Endothelial cell of umbilical vein (primary cell): ENCODE measurements around the gene ZNRF1. TPM values are rescaled to one million over a fixed set of nuclear protein-coding genes. Genes with fewer than 3 reads are reported as not detected.
A peak's percentile ranks its signal among the peaks of the same experiment; 100 is the strongest.

Source experiments
- BruUV-seq: library from RNA; stranded (reverse); fragments of 400-500 nt; replicated peaks from 2 replicates; lab custom pipeline; 2021; lab: Mats Ljungman, UMichigan
- CTCF ChIA-PET: fragments of 300-600, 350-600 bp; sonication (Branson Sonifier 250); formaldehyde crosslinking; loops from one replicate; lab custom pipeline; 2021; ENCODE audit warnings: antibody characterized with exemption, inconsistent platforms; lab: Charles Lee
- POLR2A ChIA-PET: fragments of 300-600, 350-600 bp; sonication (Branson Sonifier 250); formaldehyde crosslinking; loops from one replicate; lab custom pipeline; 2021; ENCODE audit warnings: antibody characterized with exemption, inconsistent platforms; lab: Charles Lee
- DNase-seq: peaks from one replicate; pipeline ENCODE4 v3.0.0-alpha.2; 2011; ENCODE audit warnings: low read depth, low spot score
- FAIRE-seq: peaks from 2 replicates; lab custom pipeline; 2011; peaks lifted over from hg19 to GRCh38; lab: Jason Lieb, UNC
- H2AFZ ChIP-seq: 2 replicates; pipeline ENCODE4 v1.6.0; 2012; ENCODE audit warnings: low read depth, low read length, control low read depth, inconsistent platforms
- H3K27ac ChIP-seq: 2 replicates; pipeline ENCODE4 v1.5.1; 2011; ENCODE audit warnings: low read depth, mild to moderate bottlenecking, control low read depth, low read length, moderate library complexity; ENCODE audit not compliant: insufficient read depth
- H3K27me3 ChIP-seq, 2 experiments: 2 replicates each; pipeline versions ENCODE4 v1.6.0 to v1.6.1; 2011; ENCODE audit warnings: low read length in 2 of 2, mixed read lengths in 1 of 2; ENCODE audit not compliant: control insufficient read depth in 2 of 2, insufficient read depth in 2 of 2
- H3K36me3 ChIP-seq, 2 experiments: 2 replicates in 1 of 2; 3 replicates in 1 of 2; pipeline ENCODE4 v1.5.1; 2011; ENCODE audit warnings: low read length in 2 of 2, mild to moderate bottlenecking in 1 of 2, moderate library complexity in 1 of 2; ENCODE audit not compliant: control insufficient read depth in 2 of 2, insufficient read depth in 2 of 2; ENCODE audit errors: extremely low read depth in 1 of 2
- H3K4me1 ChIP-seq: 3 replicates; pipeline ENCODE4 v1.5.1; 2011; ENCODE audit warnings: mild to moderate bottlenecking, low read length; ENCODE audit not compliant: control insufficient read depth, insufficient read depth; ENCODE audit errors: extremely low read depth
- H3K4me2 ChIP-seq: 2 replicates; pipeline ENCODE4 v1.6.1; 2011; ENCODE audit warnings: low read length, control low read depth, mixed read lengths; ENCODE audit not compliant: insufficient read depth
- H3K4me3 ChIP-seq, 3 experiments: fragments of 200-600 bp in 1 of 3; sonication (generic), shearing (Covaris generic) in 1 of 3; replicated peaks in 1 of 3; 2 replicates each; pipeline ENCODE4 v1.5.1; 2011 to 2016; ENCODE audit warnings: control low read depth in 3 of 3, low read length in 3 of 3, mild to moderate bottlenecking in 2 of 3, inconsistent platforms in 1 of 3, low read depth in 1 of 3, moderate library complexity in 1 of 3; ENCODE audit not compliant: insufficient read depth in 1 of 3
- H3K79me2 ChIP-seq: 2 replicates; pipeline ENCODE4 v1.6.0; 2012; ENCODE audit warnings: low read length, inconsistent platforms; ENCODE audit not compliant: control insufficient read depth, insufficient read depth
- H3K9ac ChIP-seq: replicated peaks from 2 replicates; pipeline ENCODE3; 2011; ENCODE audit warnings: low read length, control low read depth; ENCODE audit not compliant: insufficient read depth; ENCODE audit errors: extremely low read depth
- H3K9me1 ChIP-seq: replicated peaks from 3 replicates; pipeline ENCODE4 v1.6.0; 2011; ENCODE audit warnings: mild to moderate bottlenecking, low read length; ENCODE audit not compliant: control insufficient read depth, insufficient read depth; ENCODE audit errors: extremely low read depth
- H3K9me3 ChIP-seq: replicated peaks from 2 replicates; pipeline ENCODE4 v1.5.1; 2012; ENCODE audit warnings: low read length, inconsistent platforms; ENCODE audit not compliant: control insufficient read depth, insufficient read depth
- H4K20me1 ChIP-seq: replicated peaks from 2 replicates; pipeline ENCODE3; 2011; ENCODE audit warnings: mild to moderate bottlenecking, low read length; ENCODE audit not compliant: control insufficient read depth, insufficient read depth; ENCODE audit errors: extremely low read depth
- CTCF ChIP-seq, 2 donors: IDR thresholded peaks; 1 replicate in 1 of 2; 2 replicates in 1 of 2; pipeline ENCODE4 v1.5.1; 2011; ENCODE audit warnings: low read length in 2 of 2, mild to moderate bottlenecking in 2 of 2, moderate library complexity in 2 of 2, control low read depth in 1 of 2, inconsistent platforms in 1 of 2, low read depth in 1 of 2; ENCODE audit not compliant: insufficient read depth in 1 of 2; ENCODE audit errors: extremely low read depth in 1 of 2
- EZH2 ChIP-seq: IDR thresholded peaks from 2 replicates; pipeline ENCODE4 v1.6.1; 2012; ENCODE audit warnings: borderline replicate concordance, low read depth, mild to moderate bottlenecking, moderate library complexity, low read length, inconsistent platforms; ENCODE audit not compliant: severe bottlenecking
- FOS ChIP-seq: IDR thresholded peaks from 2 replicates; pipeline ENCODE4 v1.6.1; 2011; ENCODE audit warnings: mild to moderate bottlenecking, low read length, moderate library complexity, borderline replicate concordance; ENCODE audit not compliant: insufficient read depth
- GATA2 ChIP-seq: IDR thresholded peaks from 2 replicates; pipeline ENCODE4 v1.7.0; 2011; ENCODE audit warnings: low read depth, mild to moderate bottlenecking, moderate library complexity, mixed read lengths, low read length; ENCODE audit not compliant: insufficient read length, insufficient read depth
- JUN ChIP-seq: IDR thresholded peaks from 2 replicates; pipeline ENCODE4 v1.6.1; 2011; ENCODE audit warnings: borderline replicate concordance, low read depth; ENCODE audit not compliant: insufficient read length, insufficient read depth
- MAX ChIP-seq: IDR thresholded peaks from 2 replicates; pipeline ENCODE4 v1.6.1; 2011; ENCODE audit not compliant: insufficient read depth, insufficient read length
- MYC ChIP-seq: IDR thresholded peaks from one replicate; pipeline ENCODE4 v1.6.1; 2011; ENCODE audit warnings: mild to moderate bottlenecking, low read depth, low read length
- POLR2A ChIP-seq: IDR thresholded peaks from 2 replicates; pipeline ENCODE4 v1.6.1; 2012; ENCODE audit warnings: low read depth, mild to moderate bottlenecking, control low read depth, low read length
- POLR2AphosphoS5 ChIP-seq: IDR thresholded peaks from 2 replicates; pipeline ENCODE4 v1.6.1; 2012; ENCODE audit warnings: low read depth, mild to moderate bottlenecking, control low read depth, low read length, moderate library complexity; ENCODE audit not compliant: insufficient read depth
- dilution Hi-C: fragments of 300-500 bp; cut with MboI; formaldehyde crosslinking; loops from one replicate; pipeline ENCODE4 v1.15.0; 2019; ENCODE audit warnings: low sequenced_read_pairs; ENCODE audit not compliant: extremely low pct_ligation_motif_present
- intact Hi-C: fragments of 100-400 bp; cut with micrococcal nuclease; formaldehyde crosslinking; loops from one replicate; pipeline ENCODE4 v1.10.0; 2022
- polyA plus RNA-seq, 4 experiments: library from polyadenylated mRNA; depleted of rRNA in 3 of 4; stranded (reverse) in 3 of 4; unstranded in 1 of 4; fragments of >200 nt; gene quantifications; 2 replicates each; pipeline versions ENCODE4 v1.2.1 to v1.2.3, GENCODE V29; 2011 to 2012; ENCODE audit warnings: missing spikeins in 1 of 4
- total RNA-seq: library from RNA; stranded (reverse); gene quantifications from 2 replicates; pipeline ENCODE4 v1.2.3, GENCODE V29; 2021

Gene ZNRF1
- total and polyA plus RNA-seq, 2 donors (not counting 3 experiments of a cell fraction or from before 2014, with no cell fraction given): 23.7 to 34.9 TPM

- no peaks in the 10 kb centered on the region for H3K36me3 ChIP-seq
- intact Hi-C loops (loop anchor here (1.0 to 2.0 kb wide), 2 partner anchors 12 to 36 kb away; no protein-coding TSS in a partner anchor), dilution Hi-C loops (no loop called here)
- TF ChIP-seq CTCF (IDR thresholded peaks at IDR 0.05; ENCODE audit: extremely low read depth in 1 of 2, insufficient read depth in 1 of 2, low read depth in 1 of 2, low read length in 2 of 2) (no peak), MAX (no peak), POLR2AphosphoS5 (peak; percentile 81), MYC (peak; percentile 57), EZH2 (no peak), GATA2 (peak; percentile 80), FOS (peak; percentile 19), POLR2A (no peak), JUN (no peak)
- H3K27me3 ChIP-seq: no peaks in the 10 kb centered on the region
- peak overlapping the region; percentile 23 for H3K4me2 ChIP-seq
- BruUV-seq: no TSS peak
- H3K9me3 ChIP-seq: no peaks in the 10 kb centered on the region
- FAIRE-seq: peak; percentile 94
- peaks cover 2% of the 10 kb centered on the region for H4K20me1 ChIP-seq
- H3K4me1 ChIP-seq: peaks cover 13% of the 10 kb centered on the region
- ChIA-PET POLR2A (no interaction called here), CTCF (interaction anchor here (0.8 to 2.0 kb wide), 8 partner anchors 9 to 77 kb away, joined by 3 to 14 read pairs (median 3); partner anchors contain the start of gene ZNRF1)
- H3K9me1 ChIP-seq: no peaks in the 10 kb centered on the region
- peaks cover 37% of the 10 kb centered on the region for H3K79me2 ChIP-seq
- peak; percentile 56 for DNase-seq
- no peak overlapping the region for H3K9ac ChIP-seq
- no peak overlapping the region for H2AFZ ChIP-seq
- H3K27ac ChIP-seq: peak overlapping the region; percentile 35
- H3K4me3 ChIP-seq: no peak overlapping the region
Measured at GRCh38 chr16:75074920-75075687, 76.3 kb downstream of the ZNRF1 start.
